Measurements from ENCODE around the gene CBLL2.

DNA sequence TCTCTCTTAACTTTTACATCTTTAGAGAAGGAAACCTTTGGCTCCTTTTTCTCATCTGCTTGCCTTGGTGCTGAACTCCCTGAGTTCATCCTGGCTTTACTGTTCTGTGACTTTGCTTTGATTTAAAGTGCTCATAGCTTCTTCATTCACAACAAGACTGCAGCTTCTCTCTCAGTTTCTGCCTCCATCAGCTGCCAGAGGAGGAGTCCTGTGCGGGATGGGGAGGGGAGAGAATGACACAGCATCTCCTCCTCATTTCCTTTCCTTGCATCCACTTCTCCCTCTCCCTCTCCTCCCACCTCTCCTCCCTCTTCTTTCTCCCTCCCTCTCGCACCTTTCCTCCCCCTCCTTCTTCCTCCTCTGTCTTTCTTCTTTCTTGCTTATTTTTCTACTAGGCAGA, 42.0 kb downstream of the CBLL2 start:
- TF ChIP-seq CREB1 (IDR thresholded peaks at IDR 0.05; ENCODE audit: low read depth) = no peak
- TF ChIP-seq FOXM1 (IDR thresholded peaks at IDR 0.05; ENCODE audit: borderline replicate concordance, low read depth) = no peak
- no peak for TF ChIP-seq RAD21 (IDR thresholded peaks at IDR 0.05; ENCODE audit: low read depth)
- TF ChIP-seq TAF1 (IDR thresholded peaks at IDR 0.05; ENCODE audit: low read depth) = no peak
- TF ChIP-seq, protein P1, sequence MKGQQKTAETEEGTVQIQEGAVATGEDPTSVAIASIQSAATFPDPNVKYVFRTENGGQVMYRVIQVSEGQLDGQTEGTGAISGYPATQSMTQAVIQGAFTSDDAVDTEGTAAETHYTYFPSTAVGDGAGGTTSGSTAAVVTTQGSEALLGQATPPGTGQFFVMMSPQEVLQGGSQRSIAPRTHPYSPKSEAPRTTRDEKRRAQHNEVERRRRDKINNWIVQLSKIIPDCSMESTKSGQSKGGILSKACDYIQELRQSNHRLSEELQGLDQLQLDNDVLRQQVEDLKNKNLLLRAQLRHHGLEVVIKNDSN (IDR thresholded peaks at IDR 0.05) = no peak
- TF ChIP-seq TCF12 (IDR thresholded peaks at IDR 0.05; ENCODE audit: low read depth) = no peak
- TF ChIP-seq TEAD4 (IDR thresholded peaks at IDR 0.05) = no peak
- TF ChIP-seq YY1 (IDR thresholded peaks at IDR 0.05; ENCODE audit: low read depth) = no peak
- TF ChIP-seq, protein P2, sequence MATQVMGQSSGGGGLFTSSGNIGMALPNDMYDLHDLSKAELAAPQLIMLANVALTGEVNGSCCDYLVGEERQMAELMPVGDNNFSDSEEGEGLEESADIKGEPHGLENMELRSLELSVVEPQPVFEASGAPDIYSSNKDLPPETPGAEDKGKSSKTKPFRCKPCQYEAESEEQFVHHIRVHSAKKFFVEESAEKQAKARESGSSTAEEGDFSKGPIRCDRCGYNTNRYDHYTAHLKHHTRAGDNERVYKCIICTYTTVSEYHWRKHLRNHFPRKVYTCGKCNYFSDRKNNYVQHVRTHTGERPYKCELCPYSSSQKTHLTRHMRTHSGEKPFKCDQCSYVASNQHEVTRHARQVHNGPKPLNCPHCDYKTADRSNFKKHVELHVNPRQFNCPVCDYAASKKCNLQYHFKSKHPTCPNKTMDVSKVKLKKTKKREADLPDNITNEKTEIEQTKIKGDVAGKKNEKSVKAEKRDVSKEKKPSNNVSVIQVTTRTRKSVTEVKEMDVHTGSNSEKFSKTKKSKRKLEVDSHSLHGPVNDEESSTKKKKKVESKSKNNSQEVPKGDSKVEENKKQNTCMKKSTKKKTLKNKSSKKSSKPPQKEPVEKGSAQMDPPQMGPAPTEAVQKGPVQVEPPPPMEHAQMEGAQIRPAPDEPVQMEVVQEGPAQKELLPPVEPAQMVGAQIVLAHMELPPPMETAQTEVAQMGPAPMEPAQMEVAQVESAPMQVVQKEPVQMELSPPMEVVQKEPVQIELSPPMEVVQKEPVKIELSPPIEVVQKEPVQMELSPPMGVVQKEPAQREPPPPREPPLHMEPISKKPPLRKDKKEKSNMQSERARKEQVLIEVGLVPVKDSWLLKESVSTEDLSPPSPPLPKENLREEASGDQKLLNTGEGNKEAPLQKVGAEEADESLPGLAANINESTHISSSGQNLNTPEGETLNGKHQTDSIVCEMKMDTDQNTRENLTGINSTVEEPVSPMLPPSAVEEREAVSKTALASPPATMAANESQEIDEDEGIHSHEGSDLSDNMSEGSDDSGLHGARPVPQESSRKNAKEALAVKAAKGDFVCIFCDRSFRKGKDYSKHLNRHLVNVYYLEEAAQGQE (IDR thresholded peaks at IDR 0.05; ENCODE audit: low read depth) = peak; percentile 46; the same call in 1 of the 2 replicates
- TF ChIP-seq CEBPB (IDR thresholded peaks at IDR 0.05) = no peak
